Measurements from ENCODE around the gene ROBO2.

DNA sequence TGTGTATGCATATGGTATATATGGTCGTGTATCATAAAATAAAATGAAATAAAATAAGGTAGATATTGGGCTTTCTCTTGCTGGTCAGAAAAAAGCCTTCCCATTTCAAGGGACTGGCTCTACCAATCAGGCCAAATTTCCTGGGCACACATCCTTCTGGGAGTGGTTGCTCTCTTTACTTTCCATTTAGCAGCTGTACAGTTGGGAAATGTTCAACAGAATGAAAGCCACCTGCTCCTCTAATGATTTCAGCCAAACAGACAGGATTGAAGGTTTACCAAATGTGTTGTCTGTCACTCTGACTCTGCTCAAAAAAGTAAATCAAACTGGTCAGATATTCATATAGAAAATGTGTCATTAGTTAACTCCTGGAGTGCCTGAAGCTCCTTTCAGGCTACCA lies 380.4 kb downstream of the ROBO2 start:
- TF ChIP-seq SUZ12 (IDR thresholded peaks at IDR 0.05): no peak
- TF ChIP-seq FOXM1 (IDR thresholded peaks at IDR 0.05; ENCODE audit: borderline replicate concordance): no peak
- no peak for TF ChIP-seq SP1 (IDR thresholded peaks at IDR 0.05)
- TF ChIP-seq TARDBP (IDR thresholded peaks at IDR 0.05): no peak
- no peak for TF ChIP-seq ZNF384 (IDR thresholded peaks at IDR 0.05)
- TF ChIP-seq ARNT (IDR thresholded peaks at IDR 0.05): no peak
- no peak for TF ChIP-seq BHLHE40 (IDR thresholded peaks at IDR 0.05; ENCODE audit: borderline replicate concordance)
- TF ChIP-seq, protein P1, sequence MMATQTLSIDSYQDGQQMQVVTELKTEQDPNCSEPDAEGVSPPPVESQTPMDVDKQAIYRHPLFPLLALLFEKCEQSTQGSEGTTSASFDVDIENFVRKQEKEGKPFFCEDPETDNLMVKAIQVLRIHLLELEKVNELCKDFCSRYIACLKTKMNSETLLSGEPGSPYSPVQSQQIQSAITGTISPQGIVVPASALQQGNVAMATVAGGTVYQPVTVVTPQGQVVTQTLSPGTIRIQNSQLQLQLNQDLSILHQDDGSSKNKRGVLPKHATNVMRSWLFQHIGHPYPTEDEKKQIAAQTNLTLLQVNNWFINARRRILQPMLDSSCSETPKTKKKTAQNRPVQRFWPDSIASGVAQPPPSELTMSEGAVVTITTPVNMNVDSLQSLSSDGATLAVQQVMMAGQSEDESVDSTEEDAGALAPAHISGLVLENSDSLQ (IDR thresholded peaks at IDR 0.05): no peak
- no peak for TF ChIP-seq L3MBTL2 (conservative IDR thresholded peaks at IDR 0.05)
- TF ChIP-seq ELF4 (IDR thresholded peaks at IDR 0.05): no peak
- no peak for TF ChIP-seq FOXA1 (IDR thresholded peaks at IDR 0.05)
- TF ChIP-seq FOXK2 (IDR thresholded peaks at IDR 0.05): no peak
- no peak for TF ChIP-seq LEF1 (IDR thresholded peaks at IDR 0.05; ENCODE audit: borderline replicate concordance)
- TF ChIP-seq HDGF (IDR thresholded peaks at IDR 0.05; ENCODE audit: borderline replicate concordance): no peak

Measured in HEK293T (cell line).